Adipose tissue (tissue), 3 donors: ENCODE data around the gene PLEKHG1. TPM values are rescaled to one million over a fixed set of nuclear protein-coding genes. Genes with fewer than 3 reads are reported as not detected.

Experiments
- polyA plus RNA-seq, 3 donors: library from polyadenylated mRNA; stranded (reverse); fragments of 200-250 nt; gene quantifications; one replicate each; pipeline ENCODE4 v1.2.3, GENCODE V29; 2013
- donor health status: healthy with polysubstance abuse.
- donor health status: Bipolar disorder and iron deficiency.
- donor health status: healthy.

PLEKHG1 gene
- polyA plus RNA-seq, 3 donors = 1.3 to 15.1 (median 5.7) TPM

Other genes starting within 250 kb of the PLEKHG1 start
- gene IYD, start 230.9 kb upstream of the PLEKHG1 start, polyA plus RNA-seq = under 1 TPM in 2 of 3 donors, not detected in 1; 0.04 to 0.12 TPM